GM21515 (cell line): ENCODE measurements around the gene TRAT1.
"Not testable (repeated sequence)": the region's sequence is repeated elsewhere in the genome, so short reads cannot be mapped to it uniquely, and the experiment has no call there.

Source experiments
- ATAC-seq: cut with Tn5 transposase; IDR thresholded peaks from one replicate; pipeline ENCODE4 v1.9.1; 2021; ENCODE audit not compliant: unreplicated experiment

TRAT1 gene

GRCh38 chr3:108822123-108822897, at the start of gene TRAT1:
Gene TRAT1, plus strand, starts transcription at chr3:108822786. Its CDS starts 142 bp downstream, at chr3:108822928.
- no peak for ATAC-seq

GRCh38 chr3:108775649-108776048, 46.9 kb upstream of the TRAT1 start:
- no peak for ATAC-seq

GRCh38 chr3:108779496-108779895, 43.1 kb upstream of the TRAT1 start:
- ATAC-seq, result no peak

GRCh38 chr3:108780235-108780634, 42.4 kb upstream of the TRAT1 start:
- ATAC-seq, result no peak

- ATAC-seq, result no peak
Observed at GRCh38 chr3:108791473-108791872, 31.1 kb upstream of the TRAT1 start.

GRCh38 chr3:108804437-108804836, 18.1 kb upstream of the TRAT1 start:
- no peak for ATAC-seq

- no peak for ATAC-seq
Observed at GRCh38 chr3:108804966-108805365, 17.6 kb upstream of the TRAT1 start.

GRCh38 chr3:108806316-108806715, 16.3 kb upstream of the TRAT1 start:
- peak; percentile 61 for ATAC-seq

GRCh38 chr3:108818404-108818803, 4.2 kb upstream of the TRAT1 start:
- ATAC-seq, result peak; percentile 76

- ATAC-seq, result no peak
Observed at GRCh38 chr3:108820586-108820985, 2.0 kb upstream of the TRAT1 start.

- no peak for ATAC-seq
Observed at GRCh38 chr3:108823227-108823626, 641 bp downstream of the TRAT1 start.

- not testable (repeated sequence) for ATAC-seq
Observed at GRCh38 chr3:108823803-108824202, 1.2 kb downstream of the TRAT1 start.

- no peak for ATAC-seq
Observed at GRCh38 chr3:108826309-108827187, 4.0 kb downstream of the TRAT1 start.

- no peak for ATAC-seq
Observed at GRCh38 chr3:108830381-108830780, 7.8 kb downstream of the TRAT1 start.

- ATAC-seq, result no peak
Observed at GRCh38 chr3:108830991-108831614, 8.5 kb downstream of the TRAT1 start.

- no peak for ATAC-seq
Observed at GRCh38 chr3:108833611-108834010, 11.0 kb downstream of the TRAT1 start.

- ATAC-seq, result no peak
Observed at GRCh38 chr3:108834551-108834950, 12.0 kb downstream of the TRAT1 start.

- no peak for ATAC-seq
Observed at GRCh38 chr3:108835101-108835500, 12.5 kb downstream of the TRAT1 start.

GRCh38 chr3:108838436-108838835, 15.8 kb downstream of the TRAT1 start:
- no peak for ATAC-seq

- no peak for ATAC-seq
Observed at GRCh38 chr3:108845709-108846293, 23.2 kb downstream of the TRAT1 start.

- ATAC-seq, result no peak
Observed at GRCh38 chr3:108847187-108847586, 24.6 kb downstream of the TRAT1 start.
